Activated naive CD8-positive, alpha-beta T cell treated with anti-CD3 and anti-CD28 coated beads, Interleukin-2, amount 50 U/mL, for 16 hours (primary cell): ENCODE results near the gene NACC2.

ENCODE experiments used
- DNase-seq: peaks from one replicate; pipeline ENCODE4 v3.0.0-alpha.2; 2020; ENCODE audit warnings: low read depth, low spot score

NACC2 gene

GRCh38 chr9:136012651-136013050 lies 82.4 kb downstream of the NACC2 start:
- no peak for DNase-seq

- DNase-seq = no peak
Observed at GRCh38 chr9:136011703-136012496, 83.2 kb downstream of the NACC2 start.

DNA sequence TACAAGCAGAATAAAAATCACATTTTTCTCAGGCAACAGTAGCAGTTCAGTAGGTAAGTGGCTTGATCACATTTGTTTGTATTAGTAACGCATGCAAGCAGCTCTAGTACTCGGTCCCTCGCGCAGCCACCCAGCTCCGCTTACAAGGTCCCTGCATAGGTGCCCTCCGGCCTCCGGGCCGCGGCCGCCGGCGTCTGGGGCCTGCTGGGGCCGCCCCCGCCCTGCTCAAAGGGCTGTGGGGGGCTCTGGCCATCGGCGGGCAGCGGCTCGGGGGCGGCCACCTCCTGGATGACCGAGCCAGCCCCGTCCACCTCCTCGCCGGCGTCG lies 83.8 kb downstream of the NACC2 start:
- no peak for DNase-seq

DNA sequence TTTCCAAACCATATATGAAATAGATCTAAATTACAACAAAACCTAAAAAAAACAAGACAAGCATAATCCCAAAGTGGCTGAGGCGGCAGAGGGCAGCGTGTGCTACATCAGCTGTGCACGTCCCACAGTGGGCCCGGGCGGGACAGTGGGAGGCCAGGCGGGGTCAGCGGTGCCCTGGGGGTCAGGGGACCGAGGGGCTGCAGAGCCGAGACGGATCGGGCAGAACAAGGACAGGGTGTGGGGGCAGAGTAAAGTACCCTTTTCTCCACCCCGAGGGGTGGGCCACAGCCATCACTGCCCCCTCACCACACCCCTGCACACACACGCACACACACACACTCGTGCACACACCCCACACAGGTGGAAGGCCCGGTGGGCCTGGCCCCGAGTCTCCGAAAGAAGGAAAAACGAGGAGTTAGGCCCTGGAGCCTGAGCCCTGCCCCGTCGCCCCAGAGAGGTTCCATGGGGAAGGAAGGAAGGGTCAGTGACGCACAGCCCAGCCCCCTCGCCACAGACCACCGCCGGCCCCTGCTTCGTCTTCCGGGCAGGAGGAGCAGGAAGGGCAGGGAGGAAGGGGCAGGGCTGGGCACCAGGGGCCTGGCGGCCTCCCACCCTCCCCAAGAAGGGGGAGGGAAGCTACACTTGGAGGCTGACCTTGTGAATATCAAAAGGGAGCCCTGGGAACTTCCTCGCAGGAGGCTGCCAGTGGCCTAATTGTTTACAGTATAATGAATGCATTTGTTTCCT lies 84.3 kb downstream of the NACC2 start:
- DNase-seq = no peak

GRCh38 chr9:136010176-136010575 lies 84.9 kb downstream of the NACC2 start:
- no peak for DNase-seq

GRCh38 chr9:136009516-136009915 lies 85.6 kb downstream of the NACC2 start:
- DNase-seq = no peak

DNA sequence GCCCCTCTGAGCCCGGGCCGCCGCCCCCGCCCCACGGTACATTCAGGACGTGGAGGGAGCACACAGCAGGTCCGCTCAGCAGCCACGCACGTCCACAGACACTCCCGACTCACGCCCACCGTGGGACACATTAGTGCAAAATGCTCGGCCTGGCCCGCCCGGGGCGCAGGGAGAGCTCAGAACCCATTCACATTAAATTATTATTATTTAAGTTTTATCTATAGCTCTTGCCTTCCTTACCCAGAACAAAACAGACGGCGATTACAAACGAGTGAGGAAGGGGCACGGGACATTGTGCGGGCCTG lies 86.4 kb downstream of the NACC2 start:
- no peak for DNase-seq

DNA sequence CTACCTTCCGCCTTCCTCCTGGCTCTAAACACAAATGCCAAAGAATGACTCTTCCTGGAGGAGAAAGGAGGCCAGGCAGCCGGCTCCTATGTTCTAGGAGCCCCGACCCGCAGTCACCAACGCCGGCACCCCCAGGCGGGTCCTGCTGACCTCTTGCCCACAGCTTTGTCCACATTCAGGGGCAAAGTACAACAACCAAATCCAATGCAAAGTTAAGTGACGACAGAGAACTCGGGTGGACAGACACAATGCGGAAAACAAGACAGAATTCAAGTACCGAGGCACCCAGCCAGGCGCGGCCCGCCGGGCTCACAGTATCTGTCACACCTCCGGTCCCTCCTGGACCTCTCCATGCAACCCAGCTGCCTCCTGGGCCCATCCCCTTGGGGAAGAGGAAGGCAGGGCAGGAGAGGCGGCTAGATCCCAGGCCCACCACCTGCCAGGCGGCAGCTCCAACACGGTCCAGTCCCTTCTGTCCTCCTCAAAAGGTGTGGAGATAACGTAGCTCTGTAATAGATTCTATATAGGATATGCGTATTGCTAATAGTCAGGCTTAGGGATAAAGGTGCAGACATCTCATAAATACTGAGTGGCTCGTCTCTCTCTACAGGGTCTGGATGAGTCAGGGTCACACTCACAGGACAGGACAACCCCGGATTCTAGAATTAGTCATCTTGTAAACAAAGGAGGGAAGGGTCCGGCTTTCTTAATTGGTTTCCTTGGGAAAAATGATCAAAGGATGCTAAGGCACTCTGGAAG lies 87.0 kb downstream of the NACC2 start:
- no peak for DNase-seq

- no peak for DNase-seq
Observed at GRCh38 chr9:136007276-136007933, 87.7 kb downstream of the NACC2 start.

DNA sequence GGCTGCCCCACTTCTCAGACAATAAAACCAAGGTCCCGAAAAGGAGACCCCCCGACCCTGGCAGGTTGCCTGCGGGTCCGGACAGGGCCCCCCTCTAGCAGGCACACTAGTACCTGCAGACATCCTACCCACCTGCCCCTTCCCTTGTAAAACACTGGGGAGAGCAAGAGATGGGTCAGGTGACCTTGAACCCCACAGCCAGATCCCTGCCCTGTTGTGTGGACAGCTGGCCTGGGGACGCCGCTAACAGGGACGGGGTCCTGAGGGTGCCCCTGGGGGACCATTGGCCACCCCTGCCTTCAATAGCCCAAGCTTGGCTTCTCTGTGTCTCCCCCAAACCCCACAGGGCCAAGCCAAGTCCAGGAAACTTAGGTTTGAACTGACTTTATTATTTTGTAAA lies 88.9 kb downstream of the NACC2 start:
- no peak for DNase-seq

GRCh38 chr9:136004712-136005111 lies 90.4 kb downstream of the NACC2 start:
- no peak for DNase-seq

DNA sequence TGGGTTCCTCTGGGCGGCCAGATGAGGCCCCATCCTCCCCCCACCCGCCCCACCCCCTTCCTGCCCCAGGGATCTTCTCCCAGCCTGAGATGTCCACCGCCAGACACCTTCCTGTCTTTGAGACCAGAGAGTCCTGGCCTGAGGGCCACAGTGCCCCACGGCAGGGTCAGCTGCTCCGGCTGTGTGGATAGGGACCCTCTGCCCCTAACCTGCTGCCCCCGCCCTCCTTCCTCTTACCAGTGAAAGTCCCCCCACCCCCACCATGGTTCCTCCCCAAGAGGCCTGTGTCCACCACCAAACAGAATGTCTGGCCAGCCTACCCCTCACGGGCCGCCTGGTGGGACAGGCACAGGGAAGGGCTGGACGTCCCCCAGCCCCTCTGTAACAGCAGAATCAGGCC lies 90.9 kb downstream of the NACC2 start:
- DNase-seq = no peak

GRCh38 chr9:136003411-136004218 lies 91.5 kb downstream of the NACC2 start:
- no peak for DNase-seq

- no peak for DNase-seq
Observed at GRCh38 chr9:136002881-136003280, 92.2 kb downstream of the NACC2 start.

- DNase-seq = no peak
Observed at GRCh38 chr9:136002215-136002614, 92.9 kb downstream of the NACC2 start.

GRCh38 chr9:136001231-136001630 lies 93.9 kb downstream of the NACC2 start:
- no peak for DNase-seq

GRCh38 chr9:135998410-135999071 lies 96.5 kb downstream of the NACC2 start:
- no peak for DNase-seq

DNA sequence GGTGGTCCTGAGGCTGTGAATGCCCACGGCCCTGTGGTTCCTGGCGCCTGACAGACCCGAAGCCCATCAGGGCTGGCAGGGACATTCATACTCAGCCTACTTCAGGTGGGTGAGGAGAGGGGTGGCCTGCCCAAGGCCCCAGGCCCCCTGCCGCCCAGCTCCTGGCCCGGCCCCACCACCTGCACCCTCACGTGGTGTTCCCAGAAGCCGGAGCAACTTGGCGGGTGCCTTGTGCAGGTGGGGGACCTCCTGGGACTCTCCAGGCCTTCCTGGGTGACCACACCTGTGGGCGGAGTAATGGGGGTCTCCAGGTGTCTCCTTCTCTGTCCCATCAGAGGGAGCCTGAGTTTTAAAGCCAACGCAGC lies 97.1 kb downstream of the NACC2 start:
- no peak for DNase-seq

DNA sequence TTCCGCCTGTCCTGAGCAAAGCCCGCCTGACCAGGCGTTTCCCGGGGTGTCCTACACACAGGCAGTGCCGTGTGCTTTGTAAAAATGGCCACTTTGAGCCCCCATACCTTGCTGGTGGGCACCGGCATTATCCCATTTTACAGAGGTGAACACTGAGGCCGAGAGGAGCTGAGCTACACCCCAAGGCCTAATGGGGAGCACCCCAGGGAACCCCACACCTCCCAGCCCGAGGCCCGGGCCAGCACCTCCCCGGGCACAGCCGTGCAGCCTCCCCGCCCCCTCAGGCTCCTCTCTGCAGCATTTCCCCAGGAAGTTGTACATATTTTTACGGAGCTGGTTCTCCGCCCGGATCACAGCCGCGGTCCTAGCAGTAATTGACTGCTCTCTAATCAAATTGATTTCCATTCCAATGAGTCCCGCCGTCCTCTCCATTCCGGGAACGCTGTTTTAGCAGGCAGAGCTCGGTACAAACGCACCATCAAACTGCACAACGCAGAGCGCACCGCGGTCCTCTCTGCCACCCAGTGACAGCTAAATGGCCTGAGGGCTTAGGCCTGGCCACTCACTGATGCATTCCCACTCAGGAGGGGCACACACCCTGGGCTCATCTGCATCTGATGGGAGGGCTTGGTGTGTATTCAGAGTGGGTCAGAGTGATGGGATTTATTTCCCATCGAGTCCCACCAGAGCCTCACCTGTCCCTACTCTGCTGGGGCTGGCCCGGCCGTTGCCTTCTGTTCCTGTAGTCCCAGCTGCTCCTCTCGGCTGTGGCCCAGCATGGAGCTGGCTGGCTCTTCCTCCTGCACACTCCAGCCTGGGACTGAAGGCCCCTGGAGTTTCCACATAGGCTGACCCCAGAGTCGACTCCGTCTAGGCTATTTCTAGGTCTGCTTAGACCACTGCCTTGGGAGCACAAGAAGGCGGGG lies 97.7 kb downstream of the NACC2 start:
- DNase-seq = no peak

- DNase-seq = no peak
Observed at GRCh38 chr9:135995816-135996215, 99.3 kb downstream of the NACC2 start.
